GM12878 (cell line): ENCODE data around the gene FAM163B.

Source experiments
- FOS ChIP-seq: IDR thresholded peaks from 3 replicates; pipeline ENCODE4 v1.6.1; 2011; ENCODE audit warnings: borderline replicate concordance; ENCODE audit not compliant: insufficient read length; ENCODE audit errors: extremely low read depth
- GABPA ChIP-seq: IDR thresholded peaks from 2 replicates; pipeline ENCODE4 v1.6.1; 2014; ENCODE audit warnings: antibody characterized with exemption, low read depth, mild to moderate bottlenecking, inconsistent platforms
- SREBF2 ChIP-seq: IDR thresholded peaks from 2 replicates; pipeline ENCODE4 v1.6.1; 2012; ENCODE audit warnings: mild to moderate bottlenecking, low read length
- TAF1 ChIP-seq: IDR thresholded peaks from 2 replicates; pipeline ENCODE4 v1.6.1; 2011; ENCODE audit warnings: mild to moderate bottlenecking, low read depth, low read length, borderline replicate concordance
- TF ChIP-seq, protein P1 (sequence below), 3 experiments: IDR thresholded peaks in 2 of 3; conservative IDR thresholded peaks in 1 of 3; 2 replicates each; pipeline ENCODE4 v1.5.1; 2011; ENCODE audit warnings: low read depth in 3 of 3, low read length in 3 of 3, mild to moderate bottlenecking in 3 of 3, control low read depth in 2 of 3, moderate library complexity in 2 of 3, inconsistent platforms in 1 of 3, mixed read lengths in 1 of 3; ENCODE audit not compliant: control insufficient read depth in 2 of 3, insufficient read depth in 1 of 3; ENCODE audit errors: extremely low read depth in 1 of 3
- TF ChIP-seq, protein P2 (sequence below): fragments of 450-650 bp; IDR thresholded peaks from 2 replicates; pipeline ENCODE4 v1.6.1; 2017; ENCODE audit warnings: antibody characterized with exemption, mild to moderate bottlenecking, moderate library complexity

DNA sequence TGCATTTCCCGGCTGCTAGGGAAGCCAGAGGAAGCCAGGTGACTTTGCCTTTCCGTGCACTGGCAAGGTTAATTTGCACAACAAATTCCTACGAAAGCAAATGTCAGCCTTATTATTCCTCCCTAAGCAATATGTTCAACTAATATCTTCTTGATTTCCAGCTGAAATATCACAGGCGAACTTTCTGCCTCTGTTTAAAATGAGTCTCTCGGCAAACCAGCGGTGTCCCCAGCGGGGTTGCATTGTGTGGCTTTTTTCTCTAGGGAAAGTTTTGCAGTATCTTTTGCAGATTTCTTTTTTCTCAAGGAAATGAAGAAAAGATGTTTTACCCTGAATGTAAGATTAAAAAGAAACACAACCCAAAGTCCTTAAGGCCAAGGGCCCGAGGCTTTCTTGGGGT is 28.9 kb upstream of the FAM163B start:
- no peak for TF ChIP-seq SREBF2
- TF ChIP-seq, protein P1, sequence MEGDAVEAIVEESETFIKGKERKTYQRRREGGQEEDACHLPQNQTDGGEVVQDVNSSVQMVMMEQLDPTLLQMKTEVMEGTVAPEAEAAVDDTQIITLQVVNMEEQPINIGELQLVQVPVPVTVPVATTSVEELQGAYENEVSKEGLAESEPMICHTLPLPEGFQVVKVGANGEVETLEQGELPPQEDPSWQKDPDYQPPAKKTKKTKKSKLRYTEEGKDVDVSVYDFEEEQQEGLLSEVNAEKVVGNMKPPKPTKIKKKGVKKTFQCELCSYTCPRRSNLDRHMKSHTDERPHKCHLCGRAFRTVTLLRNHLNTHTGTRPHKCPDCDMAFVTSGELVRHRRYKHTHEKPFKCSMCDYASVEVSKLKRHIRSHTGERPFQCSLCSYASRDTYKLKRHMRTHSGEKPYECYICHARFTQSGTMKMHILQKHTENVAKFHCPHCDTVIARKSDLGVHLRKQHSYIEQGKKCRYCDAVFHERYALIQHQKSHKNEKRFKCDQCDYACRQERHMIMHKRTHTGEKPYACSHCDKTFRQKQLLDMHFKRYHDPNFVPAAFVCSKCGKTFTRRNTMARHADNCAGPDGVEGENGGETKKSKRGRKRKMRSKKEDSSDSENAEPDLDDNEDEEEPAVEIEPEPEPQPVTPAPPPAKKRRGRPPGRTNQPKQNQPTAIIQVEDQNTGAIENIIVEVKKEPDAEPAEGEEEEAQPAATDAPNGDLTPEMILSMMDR (IDR thresholded peaks at IDR 0.05 in 2 of 3, conservative IDR thresholded peaks at IDR 0.05 in 1 of 3; ENCODE audit: control insufficient read depth in 2 of 3, extremely low read depth in 1 of 3, insufficient read depth in 1 of 3, low read depth in 3 of 3, low read length in 3 of 3): no peak
- TF ChIP-seq, protein P2, sequence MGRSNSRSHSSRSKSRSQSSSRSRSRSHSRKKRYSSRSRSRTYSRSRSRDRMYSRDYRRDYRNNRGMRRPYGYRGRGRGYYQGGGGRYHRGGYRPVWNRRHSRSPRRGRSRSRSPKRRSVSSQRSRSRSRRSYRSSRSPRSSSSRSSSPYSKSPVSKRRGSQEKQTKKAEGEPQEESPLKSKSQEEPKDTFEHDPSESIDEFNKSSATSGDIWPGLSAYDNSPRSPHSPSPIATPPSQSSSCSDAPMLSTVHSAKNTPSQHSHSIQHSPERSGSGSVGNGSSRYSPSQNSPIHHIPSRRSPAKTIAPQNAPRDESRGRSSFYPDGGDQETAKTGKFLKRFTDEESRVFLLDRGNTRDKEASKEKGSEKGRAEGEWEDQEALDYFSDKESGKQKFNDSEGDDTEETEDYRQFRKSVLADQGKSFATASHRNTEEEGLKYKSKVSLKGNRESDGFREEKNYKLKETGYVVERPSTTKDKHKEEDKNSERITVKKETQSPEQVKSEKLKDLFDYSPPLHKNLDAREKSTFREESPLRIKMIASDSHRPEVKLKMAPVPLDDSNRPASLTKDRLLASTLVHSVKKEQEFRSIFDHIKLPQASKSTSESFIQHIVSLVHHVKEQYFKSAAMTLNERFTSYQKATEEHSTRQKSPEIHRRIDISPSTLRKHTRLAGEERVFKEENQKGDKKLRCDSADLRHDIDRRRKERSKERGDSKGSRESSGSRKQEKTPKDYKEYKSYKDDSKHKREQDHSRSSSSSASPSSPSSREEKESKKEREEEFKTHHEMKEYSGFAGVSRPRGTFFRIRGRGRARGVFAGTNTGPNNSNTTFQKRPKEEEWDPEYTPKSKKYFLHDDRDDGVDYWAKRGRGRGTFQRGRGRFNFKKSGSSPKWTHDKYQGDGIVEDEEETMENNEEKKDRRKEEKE: no peak
- TF ChIP-seq GABPA: no peak
- TF ChIP-seq TAF1: no peak
- TF ChIP-seq FOS: no peak
